HG03571 (cell line): ENCODE results near the gene RAB10.

Source experiments
- ATAC-seq: cut with Tn5 transposase; IDR thresholded peaks from one replicate; pipeline ENCODE4 v1.9.1; 2021; ENCODE audit not compliant: unreplicated experiment

RAB10 gene

DNA sequence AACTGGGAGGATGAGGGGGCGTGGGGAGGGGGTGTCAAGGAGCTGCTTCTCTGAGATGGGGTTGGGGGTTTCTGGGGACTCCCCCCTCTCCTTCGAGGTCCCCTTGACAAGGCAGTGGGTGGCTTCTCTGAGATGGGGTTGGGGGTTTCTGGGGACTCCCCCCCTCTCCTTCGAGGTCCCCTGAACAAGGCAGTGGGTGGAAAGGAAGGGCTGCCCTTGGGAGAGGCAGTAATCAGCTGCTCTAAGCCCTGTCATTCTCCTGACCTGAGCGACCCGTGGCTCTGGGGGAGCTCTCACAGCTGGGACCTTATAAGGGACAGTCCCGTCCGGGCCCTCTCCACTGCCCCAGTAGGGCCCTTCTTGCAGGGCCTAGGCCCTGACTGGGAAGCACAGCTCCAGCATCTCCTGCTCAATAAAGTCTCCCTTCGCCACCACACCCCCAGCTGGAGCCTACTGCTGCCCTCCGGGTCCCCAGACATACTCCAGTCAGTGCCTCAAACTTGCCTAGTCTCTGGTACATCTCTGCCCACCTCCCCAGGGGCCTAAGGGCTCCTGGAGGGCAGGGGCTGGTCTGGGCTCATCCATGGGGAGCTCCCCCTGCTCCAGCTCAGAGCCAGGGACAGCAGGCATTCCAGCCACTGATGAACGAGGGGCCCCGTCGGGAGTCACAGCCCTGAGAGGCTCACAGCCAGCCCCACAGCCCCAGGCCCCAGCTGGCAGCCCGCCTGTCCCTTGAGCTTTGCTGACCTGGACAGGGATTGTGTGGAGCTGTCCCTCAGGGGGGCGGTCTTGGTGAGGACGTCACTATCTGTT, 141.8 kb downstream of the RAB10 start:
- ATAC-seq = no peak

DNA sequence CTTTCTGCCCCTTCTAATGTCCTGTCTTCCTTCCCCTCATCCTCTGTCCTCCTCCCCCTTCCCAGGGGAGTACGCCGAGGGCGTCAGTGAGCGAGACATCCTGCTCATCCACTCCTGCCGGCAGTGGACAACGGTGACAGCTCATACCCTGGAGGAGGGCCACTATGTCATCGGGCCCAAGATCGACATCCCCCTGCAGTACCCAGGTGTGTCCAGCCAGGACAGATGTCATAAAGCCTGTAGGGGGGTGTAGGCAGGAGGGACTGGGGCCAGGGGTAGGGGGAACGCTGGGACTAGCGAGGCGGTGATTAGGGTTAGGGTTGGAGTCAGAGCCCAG, 142.4 kb downstream of the RAB10 start:
- ATAC-seq = no peak

DNA sequence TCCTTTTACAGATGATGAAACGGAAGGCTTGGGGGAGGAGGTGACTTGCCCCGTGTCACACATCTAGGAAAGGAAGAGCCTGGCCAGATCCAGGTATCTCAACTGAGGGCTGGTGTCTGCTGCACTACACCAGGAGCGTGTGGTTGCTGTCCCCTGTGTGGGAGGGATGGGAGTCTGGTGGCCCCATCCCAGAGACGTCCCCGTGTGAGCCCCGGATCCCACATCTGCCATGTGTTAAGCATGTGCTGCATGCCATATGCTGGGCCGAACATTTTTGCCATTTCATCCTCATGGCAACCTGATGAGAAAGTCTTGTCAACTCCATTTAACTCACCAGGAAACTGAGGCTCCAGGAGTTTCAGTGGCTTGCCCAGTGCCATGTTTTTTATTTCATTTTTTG, 143.2 kb downstream of the RAB10 start:
- ATAC-seq = no peak

DNA sequence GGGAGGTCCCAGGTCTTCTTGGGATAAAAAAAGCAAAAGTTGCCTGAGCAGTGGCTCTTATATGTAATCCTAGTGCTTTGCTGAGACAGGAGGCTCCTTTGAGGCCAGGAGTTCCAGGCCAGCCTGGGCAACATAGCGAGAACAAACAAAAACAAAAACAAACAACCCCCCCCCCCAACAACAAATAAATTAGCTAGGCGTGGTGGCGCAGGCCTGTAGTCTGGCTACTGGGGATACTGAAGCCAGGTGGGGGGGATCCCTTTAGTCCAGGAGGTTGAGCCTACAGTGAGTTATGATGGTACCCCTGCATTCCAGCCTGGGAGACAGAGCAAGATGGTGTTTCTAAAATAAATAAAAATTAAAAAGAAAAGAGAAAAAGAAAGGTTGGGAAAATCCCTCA, 144.4 kb downstream of the RAB10 start:
- ATAC-seq = no peak

DNA sequence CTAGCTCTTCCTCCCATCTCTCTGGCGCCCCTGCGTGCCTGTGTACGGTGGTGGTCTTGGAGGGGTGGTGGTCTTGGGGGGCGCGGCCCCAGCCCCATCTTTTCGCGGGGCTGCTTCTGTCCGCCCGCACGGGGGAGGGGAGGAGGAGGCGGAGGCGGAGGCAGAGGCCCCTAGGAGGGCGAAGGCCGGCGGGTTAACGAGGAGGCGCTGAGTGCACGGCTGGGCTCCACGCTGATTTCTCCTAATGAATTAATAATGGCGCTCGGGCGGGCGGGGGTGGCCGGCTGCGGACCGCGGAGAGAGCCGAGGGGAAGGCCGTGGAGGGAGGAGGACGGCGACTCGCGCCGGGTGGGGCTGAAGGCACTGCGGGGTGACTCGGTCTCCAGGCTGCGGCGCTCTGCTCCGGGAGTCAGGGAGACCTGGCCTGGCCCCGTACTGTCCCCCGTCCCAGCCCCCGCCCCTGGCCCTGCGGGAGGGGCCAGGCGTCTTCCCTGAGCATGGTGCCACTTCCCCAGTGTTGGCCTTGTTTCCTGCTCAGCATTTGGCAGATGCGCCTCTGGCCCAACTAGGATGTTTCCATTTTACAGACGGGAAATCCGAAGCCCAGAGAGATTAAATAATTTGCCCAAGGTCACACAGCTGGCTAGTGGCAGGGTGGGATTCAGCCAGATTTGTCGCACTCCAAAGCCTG, 145.0 kb downstream of the RAB10 start:
- no peak for ATAC-seq

DNA sequence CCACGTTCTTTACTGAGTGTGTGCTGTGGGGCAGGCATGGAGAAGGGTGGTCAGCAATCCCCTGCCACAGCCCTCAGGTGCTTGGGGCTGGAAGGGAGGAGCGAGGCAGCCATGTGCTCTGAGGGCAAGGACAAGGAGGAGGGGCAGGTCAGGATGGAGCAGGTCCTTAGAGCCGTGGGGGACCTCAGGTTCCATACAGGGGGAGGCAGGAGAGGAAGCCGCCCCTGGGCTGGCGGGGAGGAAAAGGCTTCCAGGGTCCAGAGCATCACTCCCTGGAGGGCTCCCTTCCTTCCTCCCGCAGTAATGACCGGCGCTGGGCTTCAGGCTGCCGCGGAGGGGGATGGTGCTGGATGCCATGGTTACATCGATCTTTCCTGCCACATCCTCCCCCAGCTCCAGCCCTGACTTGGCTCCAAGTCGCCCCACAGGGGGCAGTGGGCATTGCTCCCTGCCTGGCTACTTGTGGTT, 145.6 kb downstream of the RAB10 start:
- no peak for ATAC-seq

DNA sequence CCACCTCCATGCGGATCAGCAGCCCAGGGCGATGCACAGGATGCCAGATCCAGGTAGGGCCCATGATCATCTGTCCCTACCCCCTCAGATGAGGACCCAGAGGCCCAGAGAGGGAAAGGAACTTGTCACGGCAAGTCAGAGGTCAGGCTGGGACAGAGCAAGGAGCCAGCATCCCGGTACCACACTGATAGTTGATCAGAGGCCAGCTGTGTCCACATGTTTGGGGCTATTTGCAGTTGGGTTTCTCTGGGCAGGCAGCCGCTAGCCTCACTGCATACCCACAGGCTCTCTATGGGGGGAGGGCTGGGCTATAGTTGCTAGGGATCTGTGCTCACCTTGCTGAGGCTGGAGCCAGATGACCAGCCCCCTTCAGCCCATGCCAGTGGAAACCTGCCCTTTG, 148.6 kb downstream of the RAB10 start:
- no peak for ATAC-seq

DNA sequence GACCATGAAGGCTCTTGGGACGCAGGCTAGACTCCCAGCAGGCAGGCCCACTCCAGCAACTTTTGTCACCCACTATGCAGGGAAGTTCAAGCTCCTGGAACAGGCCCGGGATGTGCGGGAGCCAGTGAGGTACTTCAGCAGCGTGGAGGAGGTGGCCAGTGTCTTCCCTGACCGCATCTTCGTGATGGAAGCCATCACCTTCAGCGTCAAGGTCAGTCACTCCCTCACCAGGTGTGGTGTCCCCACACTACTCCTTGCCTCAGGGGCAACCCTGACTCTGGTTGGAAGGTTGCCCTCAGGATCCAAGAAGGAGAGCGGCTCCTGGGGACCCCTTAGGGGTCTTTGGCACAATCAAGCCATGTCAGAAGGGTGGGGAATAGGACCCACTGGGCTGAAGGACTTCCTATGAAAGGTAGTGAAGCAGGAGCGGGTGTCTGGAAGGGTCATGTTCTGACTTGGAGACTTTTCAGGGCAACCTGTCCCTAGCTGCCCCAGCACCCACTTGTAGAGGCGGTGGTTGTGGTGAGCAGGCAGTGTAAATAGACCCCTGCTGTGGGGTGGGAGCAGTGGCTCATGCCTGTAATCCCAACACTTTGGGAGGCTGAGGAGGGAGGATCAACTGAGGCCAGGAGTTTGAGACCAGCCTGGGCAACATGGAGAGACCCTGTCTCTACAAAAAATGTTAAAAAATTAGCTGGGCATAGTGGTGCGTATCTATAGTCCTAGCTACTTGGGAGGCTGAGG, 149.2 kb downstream of the RAB10 start:
- no peak for ATAC-seq

DNA sequence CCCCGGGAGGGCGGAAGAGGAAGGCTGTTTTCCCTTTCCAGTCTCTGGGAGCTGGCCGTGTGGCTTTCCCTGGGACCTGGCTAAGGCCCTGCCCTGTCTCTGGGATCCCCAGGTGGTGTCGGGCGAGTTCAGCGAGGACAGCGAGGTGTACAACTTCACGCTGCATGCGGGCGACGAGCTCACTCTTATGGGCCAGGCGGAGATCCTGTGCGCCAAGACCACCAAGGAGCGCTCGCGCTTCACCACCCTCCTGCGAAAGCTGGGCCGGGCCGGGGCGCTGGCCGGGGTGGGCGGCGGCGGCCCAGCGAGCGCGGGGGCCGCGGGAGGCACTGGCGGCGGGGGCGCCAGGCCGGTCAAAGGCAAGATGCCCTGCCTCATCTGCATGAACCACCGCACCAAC, 150.2 kb downstream of the RAB10 start:
- ATAC-seq = no peak

DNA sequence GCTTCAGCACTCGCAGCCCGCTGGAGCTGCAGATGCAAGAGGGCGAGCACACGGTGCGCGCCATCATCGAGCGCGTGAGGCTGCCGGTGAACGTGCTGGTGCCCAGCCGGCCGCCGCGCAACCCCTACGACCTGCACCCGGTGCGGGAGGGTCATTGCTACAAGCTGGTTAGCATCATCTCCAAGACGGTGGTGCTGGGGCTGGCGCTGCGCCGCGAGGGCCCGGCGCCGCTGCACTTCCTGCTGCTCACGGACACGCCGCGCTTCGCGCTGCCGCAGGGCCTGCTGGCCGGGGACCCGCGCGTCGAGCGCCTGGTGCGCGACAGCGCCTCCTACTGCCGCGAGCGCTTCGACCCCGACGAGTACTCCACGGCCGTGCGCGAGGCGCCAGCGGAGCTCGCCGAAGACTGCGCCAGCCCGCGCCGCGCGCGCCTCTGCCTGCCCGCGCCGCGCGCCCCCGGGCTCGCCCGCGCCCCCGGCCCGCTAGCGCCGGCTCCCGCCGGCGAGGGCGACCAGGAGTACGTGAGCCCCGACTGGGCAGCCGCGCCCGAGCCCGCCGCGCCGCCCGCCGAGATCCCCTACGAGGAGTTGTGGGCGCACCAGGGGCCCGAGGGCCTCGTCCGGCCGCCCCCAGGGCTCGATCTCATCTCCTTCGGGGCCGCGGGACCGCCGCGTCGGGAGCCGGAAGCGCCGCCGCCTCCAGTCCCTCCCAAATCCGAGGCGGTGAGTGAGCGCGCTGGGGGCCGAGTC, 150.8 kb downstream of the RAB10 start:
- peak; percentile 75 for ATAC-seq

DNA sequence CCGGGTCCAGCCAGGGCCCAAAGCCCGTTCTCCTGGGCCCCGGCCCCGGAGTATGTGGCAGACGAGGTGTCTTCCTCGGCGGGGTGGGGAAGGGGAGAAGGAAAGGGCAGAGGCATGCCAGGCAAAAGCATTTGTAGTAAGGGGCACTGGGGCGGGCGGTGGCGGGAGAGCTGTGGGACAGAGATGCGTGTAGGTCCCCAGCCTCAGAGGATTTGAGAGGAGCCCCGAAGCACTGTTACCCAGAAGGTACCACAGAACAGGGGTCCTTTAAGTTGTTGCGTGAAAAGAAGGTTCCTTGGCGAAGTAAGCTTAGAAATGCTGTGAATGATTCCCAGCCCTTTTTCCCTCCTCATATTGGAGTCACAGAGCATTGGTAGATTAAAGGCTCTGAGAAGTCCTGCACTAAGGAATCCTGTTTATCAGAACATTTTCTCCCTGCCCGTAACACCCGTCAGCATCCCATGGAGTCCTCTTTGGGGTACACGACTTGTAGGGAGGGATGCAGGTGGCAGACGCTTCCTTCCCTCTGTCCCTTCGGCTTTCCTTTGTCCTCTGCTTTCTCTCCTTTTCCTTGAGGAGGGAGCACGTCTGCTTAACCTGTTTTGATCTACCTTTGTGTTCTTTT, 151.5 kb downstream of the RAB10 start:
- ATAC-seq = no peak

DNA sequence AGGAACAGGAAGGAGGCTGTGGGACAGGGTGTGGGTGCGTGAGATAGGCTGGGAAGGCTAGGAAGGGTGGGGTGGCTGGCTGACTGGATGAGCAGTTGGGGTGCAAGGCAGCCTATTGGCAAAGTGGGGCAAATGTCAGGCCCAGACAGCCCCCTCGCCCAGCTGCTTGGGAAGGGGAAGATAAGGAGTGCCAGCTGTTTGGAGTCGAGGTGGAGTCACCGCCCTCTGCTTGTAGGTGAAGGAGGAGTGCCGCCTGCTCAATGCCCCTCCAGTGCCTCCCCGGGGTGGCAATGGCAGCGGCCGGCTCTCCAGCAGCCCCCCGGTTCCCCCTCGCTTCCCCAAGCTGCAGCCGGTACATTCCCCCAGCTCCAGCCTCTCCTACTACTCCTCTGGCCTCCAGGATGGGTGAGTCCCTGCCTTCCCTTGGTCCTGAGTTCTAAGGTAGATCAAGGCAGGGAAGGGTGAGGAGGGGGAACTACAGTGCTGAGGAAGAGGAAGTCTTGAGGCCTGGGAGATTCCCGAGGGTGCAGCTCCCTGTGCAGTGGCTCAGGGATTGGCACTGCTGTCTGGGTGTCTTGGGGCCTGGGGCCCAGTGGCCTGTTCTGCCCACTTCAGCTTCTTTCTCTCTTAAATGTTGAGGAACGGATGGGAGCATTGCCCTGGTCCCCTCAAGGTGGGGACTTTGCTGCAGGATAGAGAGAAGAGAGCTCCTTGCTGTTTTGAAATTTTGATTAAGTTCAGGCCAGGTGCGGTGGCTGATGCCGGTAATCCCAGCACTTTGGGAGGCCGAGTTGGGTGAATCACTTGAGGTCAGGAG, 152.3 kb downstream of the RAB10 start:
- ATAC-seq = no peak
